ENCODE data around the gene ST6GALNAC4.

ST6GALNAC4 gene

DNA sequence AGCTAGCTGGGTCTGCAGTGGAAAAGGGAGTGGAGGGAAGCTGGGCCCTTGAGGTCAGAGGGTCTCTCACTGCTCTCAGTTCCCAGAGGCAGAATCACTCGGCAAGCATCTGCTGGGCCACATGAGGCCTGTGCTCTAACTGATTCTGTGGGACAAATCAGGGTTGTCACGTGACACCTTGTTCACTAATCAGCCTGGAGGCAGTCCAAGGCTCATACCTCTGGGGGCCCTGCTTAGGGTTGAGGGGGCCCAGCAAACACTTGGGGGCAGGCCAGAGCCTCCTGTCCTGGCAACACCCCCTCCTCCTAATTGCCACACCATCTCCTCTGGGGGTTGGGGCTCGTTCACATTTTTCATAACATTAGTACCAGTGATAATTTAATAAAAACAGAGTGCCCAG is 29.9 kb upstream of the ST6GALNAC4 start:
- DNase-seq: no peak

DNA sequence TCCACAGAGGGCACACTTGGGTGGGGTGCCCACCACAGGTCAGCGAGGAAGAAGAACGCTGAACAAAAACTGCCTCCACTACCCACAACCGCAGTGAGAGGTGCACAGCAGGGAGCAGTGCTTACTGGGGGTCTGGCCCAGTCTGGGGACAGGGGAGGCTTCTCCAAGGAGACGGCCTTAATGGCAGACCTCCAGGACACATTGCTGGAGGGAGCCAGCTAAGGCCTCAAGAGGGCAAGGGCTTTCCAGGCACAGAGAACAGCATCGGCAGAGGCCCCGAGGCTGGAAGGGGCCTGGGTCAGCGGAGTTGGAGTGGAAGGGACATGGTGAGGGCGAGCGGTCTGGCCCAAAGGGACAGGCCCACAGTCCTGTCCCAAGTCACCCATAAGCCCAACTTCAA is 29.1 kb upstream of the ST6GALNAC4 start:
- no peak for DNase-seq

DNA sequence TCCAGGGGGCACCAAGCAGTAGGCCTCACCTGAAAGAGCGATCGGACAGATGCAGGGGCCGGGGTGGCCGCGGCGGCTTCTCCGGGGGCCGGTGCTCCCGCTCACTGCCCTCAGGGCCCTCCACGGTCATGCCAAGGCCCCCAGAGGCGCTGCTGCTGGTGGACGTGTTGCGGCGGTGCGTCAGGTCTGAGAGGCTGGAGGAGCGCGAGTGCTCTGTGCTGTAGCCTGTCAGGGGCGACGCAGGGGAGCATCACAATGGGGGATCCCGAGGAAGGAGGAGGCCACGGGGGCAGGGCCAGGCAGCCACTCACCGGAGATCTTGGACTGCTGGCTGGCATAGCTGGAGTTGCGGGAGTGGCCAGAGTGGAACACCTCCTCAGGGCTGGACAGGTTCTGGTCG is 28.5 kb upstream of the ST6GALNAC4 start:
- no peak for DNase-seq

DNA sequence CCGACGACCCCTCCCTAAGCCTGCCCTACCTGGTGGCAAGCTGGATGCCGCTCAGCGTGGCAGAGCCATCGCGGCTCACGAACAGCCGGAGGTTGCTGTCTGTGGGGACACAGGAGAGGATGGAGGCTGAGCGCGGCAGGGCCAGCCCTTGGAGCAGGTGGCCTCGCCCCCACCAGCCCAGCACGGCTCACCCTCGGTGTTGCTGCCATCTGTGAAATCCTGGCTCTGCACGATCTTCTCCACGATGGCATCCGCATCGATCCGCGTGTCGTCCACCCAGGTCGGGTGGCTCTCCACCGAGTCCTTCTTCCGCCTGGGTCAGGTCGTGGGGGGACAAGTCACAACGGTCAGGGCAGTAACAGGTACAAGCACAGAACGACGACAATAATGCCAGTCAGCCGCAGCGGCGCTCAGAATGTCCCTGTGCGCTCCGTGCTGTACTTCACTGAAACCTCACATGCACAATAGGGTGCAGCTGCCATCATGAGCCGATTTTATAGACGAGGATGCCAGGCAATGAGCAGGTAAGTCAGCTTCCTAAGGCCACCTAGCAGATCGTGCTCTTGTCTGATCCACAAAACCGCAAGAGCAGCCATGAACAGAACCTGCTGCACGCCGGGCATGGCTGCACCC is 27.9 kb upstream of the ST6GALNAC4 start:
- DNase-seq: no peak

DNA sequence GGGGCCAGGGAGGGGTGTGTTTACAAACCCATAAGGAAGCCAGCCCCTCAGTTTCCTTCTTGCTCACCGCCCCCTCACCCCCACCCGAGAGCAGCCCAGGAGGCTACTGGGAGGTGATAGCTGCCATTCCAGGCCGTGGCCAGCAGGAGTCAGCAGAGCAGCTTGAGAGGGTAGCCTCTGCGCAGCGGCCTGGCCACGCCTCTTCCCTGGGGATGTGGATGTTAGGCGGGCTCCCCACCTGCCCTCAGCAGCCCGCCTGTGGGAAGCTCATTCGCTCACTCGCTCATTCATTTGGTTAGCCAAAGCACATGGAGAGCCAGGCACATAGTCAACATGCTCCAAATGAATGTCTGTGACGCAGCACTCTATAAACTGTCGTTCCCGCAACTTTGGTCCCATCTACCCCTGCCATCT is 26.9 kb upstream of the ST6GALNAC4 start:
- DNase-seq: peak; percentile 81 to 95

DNA sequence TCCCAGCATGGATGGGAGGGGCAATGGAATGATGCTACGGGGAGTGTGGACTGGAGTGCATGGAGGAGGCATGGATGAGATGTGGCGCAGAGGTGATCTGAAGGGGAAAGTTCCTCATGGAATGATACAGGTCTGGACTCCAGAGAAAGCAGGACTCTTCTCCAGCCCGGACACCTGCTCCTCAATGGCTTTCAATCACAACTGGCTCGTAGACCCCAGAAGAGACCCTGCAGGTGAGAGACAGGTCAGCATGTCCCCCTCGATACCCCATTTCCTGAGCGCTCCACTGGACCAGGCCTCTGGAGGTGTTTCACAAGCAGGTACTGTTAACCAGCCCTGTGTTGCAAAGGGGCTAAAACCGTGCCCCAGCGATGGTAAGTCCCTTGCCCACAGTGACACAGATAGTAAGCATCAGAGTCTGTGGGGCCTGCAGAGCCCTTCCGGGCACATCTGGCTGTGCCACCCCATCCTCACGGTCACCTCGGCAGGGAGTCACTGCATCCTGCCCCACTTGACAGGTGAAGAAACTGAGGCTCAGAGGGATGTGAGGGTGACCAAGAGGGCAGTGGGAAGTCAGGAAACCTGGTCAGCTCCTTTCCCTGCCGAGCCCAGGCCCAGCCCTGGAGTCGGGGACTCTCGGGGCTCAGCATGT is 26.3 kb upstream of the ST6GALNAC4 start:
- DNase-seq: no peak

DNA sequence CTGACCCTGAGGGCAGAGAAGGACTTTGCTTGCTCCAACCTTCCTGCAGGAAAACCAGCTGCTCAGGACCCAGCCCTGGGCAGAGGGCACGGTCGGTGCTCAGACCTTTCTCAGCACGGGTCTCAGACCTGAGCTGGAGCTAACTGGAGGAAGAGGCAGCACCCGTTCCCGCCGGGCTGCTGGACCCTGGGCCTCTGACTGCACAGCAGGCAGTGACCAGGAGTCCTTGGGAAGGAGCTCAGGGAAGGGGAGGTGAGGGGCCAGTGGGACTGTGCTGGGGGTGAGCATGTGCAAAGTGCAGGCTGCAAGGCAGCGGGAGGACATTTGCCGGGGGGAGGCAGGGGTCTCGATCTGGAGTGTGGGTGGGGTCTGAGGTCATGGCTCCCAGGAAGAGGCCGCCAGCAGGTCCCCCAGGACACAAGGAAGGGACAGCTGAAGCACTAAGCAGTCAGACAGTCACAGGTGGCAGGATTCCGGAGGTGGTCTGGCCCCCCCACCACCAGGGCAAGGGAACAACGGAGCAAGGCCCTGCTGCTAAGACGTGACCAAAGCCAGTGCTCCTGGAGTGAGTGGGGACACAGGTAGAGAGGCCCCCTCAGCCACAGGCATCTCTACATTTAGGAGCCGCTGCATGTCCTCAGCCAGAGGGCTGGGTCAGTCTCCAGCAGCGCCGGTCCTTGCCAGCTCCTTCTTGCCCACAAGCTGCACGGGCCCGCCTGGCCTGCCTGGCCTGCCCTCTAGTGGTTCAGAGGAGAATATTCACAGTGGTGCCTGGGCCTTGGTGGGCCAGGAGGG is 25.6 kb upstream of the ST6GALNAC4 start:
- DNase-seq: peak in 1 of 2 experiments; percentile 50

DNA sequence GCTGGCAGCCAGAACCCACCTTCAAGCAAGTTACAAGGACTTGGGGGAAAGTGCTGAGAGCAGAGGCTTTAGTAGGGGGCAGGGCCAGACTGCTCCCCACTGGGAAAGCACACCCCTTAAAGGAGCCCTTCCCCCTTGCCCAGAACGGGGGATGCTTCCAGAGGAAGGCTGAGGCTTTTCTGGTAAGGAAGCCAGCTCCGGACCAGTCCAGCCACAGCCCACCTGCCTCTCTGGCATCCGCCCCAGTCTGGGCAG is 25.0 kb upstream of the ST6GALNAC4 start:
- DNase-seq: no peak

DNA sequence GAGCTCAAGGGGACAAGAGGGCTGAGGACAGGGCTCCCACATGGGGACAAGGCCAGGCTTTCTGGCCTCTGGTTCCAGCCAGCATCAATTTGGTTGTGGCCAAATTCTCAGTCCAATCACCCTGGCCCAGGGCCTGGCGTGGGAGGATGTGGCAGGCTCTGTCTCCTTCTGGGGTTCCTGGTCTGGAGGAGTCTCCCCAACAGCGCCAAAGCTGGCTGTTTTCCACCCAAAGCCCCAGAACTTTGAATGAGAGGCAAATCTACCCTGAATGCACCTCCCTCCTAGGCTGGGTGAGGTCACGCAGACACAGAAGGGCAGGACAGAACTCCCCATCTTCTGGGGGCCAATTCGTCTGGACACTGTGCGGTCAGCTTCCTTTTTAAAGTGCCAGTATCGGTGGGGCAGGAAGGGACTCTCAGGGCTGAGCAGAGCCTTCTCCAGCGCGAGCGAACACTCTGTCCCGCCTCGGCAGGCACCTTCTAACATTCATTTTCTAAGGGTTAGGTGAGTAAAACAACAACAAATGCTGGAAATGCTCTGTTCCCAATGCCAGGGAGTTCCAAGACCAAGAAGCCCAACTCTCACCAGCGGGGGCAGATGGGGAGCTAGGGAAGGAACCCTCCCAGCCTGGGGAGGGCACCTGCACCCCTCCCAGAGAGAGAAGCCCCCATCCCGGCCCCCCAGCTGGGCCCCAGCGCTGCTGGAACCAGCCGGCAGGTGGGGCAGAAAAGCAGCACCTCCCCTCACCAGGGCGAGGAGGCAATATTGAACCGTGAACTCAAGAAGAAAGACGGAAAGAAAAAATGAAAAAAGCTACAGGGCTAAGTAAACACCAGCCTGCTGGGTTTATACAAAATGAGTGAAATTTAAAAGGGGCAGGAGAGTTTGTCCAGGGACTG is 24.5 kb upstream of the ST6GALNAC4 start:
- no peak for DNase-seq

DNA sequence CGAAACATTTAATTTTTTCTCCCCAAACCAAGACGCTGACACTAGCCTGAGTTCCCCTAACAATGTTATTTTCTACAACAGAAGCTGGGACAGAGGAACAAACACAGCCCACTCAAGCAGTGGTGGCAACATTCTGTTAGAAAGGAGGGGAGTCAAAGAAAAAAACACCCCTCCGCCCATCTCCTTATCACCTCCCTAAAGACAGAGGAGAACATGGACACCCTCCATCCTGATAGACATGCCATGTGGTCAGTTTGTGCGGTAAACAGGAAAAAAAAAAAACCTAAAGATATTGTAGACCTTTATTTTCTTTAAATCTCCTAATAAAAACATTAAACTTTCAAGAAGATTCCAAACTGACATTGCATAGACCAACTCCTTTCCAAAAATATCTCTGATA is 23.8 kb upstream of the ST6GALNAC4 start:
- DNase-seq: no peak

DNA sequence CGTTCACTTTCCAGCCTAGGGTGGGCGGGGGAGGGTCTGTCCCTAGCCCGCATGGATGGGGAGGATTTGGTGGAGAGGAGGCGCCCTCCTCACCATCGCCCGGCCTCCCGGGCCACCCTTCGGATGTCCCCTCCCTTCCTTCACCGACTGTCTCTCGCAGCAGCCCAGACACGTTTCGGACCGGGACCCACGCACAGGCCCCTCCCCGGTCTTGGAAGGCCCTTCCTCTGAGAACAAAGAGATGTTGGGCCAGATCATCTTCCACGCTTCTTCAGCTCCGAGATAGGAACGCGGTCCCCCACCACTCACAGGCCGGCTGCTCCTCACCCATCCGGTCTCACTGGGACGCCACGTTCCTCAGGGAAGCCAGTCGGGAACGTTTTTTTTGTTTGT is 21.5 kb upstream of the ST6GALNAC4 start:
- no peak for DNase-seq

DNA sequence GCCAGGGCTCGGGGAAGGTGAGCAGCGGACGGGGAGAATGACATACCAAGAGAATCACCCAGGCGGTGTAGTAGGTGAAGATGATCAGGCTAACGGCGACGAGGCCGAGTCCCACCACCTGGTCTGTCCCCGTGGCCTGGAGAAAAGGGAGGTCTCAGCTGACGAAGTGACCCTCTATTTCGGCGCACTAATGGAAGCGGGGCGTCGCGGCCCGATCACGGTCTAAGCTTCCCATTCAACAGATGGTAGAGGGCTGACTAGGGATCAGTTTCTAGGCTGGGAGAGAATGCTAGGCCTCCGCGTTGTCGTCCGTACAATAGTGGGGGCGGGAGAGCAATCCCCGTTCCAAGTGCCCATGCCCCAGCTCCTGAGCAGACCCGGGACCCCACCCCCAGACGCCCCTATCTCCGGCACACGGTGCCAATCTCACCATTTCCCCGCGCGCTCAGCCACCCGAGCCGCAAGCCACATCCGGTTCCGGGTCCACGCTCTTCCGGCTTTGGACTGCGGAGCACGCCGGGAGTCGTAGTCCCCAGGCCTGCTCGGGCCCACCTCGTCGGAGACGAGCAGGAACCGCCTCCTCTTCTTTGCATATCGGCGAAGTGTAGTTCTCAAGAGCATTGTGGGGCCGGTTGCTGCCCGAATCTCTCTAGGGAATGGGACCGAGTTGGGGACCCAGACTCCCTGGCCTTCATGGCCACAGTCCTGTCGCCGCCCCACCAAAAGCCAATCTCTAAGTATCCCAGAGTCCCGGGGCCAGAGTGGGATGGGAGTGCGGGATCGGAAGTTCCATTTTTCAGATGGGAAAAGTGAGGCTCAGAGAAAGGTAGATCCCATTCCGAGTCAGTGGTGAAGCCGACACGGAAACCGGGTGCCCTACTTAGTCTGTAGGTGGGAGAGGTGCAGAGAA is 20.8 kb upstream of the ST6GALNAC4 start, which contains the start of gene DPM2:
Gene DPM2, minus strand, starts transcription at position 467 of the 910 bp plus-strand sequence. Its CDS starts 34 bp downstream, at position 433.
- DNase-seq: peak; percentile 60 to 90

DNA sequence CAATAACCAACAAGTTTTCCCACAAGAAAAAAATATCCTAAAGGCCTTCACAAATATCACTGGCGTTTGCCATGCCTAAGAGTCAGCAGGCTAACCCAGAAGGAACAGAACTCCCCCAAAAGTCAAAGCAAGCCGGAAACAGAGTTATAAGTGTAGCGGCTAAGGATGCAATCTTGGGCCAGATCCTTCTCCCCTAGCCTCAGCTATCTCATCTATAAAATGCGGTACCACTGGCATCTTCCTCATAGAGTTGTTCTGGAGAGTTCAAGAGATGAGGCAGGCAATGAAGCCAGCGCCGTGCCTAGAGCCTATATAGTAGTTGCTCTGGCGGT is 20.2 kb upstream of the ST6GALNAC4 start:
- DNase-seq: no peak

DNA sequence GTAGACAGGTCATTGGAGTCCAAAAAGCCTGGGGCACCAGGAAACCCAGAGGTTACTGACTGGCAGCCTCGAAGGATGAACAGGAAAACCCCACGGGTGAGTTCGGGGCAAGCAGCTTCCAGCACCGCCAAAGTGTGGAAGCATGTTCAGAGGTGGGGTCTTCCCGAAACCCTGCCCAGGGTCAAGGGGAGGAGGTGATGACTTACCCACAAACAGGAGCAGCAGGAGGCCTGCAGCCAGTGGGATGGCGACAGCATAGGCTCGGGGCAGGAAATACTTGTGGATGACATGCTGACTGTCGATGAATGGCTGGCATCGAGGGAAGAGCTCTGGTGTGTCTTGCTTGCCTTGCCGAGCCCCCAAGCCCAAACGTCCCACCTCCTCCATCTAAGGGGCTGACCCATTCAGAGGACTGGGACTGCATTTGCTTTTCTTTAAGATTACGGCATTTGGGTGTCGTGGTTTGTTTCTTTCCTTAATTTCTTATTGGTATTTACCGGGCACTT is 19.6 kb upstream of the ST6GALNAC4 start:
- no peak for DNase-seq

DNA sequence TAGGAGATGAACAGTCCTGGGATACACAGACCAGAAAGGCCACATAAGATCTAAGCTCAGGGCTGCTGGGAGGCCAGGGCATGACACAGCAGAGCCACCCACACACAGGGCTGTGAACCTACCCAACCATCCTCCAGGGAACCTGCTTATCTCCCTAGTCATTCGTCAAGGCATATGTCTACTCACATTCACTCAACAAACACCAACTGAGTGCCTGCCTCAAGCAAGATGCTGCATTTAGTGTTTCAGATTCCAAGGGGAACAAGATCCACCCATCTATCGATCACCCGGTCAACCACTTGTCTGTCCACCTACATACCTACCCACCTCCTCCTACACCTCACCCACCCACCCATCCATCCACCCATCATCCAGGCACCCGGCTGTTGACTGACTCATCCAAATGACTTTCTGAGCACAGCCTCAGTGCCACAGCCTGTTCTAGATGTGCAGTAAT is 19.0 kb upstream of the ST6GALNAC4 start:
- no peak for DNase-seq

DNA sequence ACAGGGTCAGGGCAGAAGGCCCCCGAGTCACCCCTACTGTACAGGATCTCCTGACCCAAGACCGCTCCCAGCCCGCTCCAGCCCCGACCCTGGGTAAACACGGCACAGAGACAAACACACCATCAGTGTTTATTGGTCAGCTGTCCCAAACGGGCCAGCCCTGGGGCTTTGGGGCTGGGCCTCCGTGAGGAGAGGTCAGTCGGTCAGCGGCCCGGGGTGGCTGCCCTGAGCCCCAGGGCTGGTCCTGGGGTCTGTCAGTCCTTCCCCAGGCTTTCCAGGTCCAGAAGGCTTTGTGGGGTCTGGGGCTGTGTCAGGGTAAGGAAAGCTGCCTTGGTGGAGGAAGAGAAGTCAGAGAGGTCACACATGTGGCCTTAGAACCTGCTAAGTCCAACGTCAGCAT is 18.1 kb upstream of the ST6GALNAC4 start:
- DNase-seq: no peak

DNA sequence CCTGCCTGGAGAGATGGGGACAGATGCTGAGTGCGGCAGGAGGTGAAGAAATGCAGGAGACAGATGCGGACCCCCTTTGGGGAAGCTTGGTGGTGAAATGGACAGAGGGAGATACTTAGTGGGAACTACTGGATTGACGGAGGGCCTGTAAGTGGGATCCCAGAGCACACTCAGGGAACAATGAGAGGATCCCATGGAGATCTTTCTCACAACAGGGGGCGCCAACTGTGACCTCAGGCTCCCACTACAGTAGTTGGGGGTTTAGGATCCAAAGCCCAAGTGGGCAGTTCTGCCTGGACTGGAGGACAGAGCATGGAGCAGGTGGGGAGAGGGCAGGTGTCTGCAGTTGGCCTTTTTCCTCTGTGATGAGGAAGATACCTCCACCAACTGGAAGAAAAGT is 17.4 kb upstream of the ST6GALNAC4 start:
- no peak for DNase-seq

DNA sequence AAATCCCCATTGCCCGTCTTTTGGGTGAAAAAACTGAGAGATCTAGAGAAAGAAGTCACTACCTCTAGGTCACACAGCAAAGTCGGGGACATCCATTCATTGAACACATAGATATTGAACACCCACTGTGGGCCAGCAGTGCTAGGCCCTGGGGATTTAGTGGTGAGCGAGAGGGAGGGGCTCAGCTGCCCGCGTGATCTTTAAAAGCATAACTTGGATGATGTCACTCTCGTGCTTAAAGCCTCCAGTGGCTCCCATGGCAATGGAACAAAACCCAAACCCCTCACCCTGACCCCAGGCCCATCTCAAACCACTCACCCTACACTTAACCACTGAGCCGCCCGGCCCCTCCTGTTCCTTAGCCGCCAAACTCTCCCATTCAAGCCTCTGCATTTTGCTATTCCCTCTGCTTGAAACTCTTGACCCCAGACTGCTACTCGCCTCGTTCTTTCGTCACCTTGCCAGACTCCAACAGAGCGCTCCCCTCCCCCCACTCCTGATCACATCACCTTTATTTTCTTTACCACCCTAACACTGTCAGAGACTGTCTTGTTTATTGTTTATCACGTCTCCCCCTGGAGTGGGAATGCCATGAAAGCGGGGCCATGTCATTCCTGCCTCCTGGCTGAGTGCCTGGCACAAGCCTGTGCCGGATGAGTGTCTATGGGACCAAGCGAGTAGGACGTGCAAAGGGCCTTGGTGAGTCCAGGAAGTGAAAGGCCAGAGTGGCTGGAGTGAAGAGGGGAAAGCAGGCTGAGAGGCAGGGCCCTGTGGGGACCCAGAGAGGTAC is 14.4 kb upstream of the ST6GALNAC4 start:
- peak; percentile 20 to 26 for DNase-seq

DNA sequence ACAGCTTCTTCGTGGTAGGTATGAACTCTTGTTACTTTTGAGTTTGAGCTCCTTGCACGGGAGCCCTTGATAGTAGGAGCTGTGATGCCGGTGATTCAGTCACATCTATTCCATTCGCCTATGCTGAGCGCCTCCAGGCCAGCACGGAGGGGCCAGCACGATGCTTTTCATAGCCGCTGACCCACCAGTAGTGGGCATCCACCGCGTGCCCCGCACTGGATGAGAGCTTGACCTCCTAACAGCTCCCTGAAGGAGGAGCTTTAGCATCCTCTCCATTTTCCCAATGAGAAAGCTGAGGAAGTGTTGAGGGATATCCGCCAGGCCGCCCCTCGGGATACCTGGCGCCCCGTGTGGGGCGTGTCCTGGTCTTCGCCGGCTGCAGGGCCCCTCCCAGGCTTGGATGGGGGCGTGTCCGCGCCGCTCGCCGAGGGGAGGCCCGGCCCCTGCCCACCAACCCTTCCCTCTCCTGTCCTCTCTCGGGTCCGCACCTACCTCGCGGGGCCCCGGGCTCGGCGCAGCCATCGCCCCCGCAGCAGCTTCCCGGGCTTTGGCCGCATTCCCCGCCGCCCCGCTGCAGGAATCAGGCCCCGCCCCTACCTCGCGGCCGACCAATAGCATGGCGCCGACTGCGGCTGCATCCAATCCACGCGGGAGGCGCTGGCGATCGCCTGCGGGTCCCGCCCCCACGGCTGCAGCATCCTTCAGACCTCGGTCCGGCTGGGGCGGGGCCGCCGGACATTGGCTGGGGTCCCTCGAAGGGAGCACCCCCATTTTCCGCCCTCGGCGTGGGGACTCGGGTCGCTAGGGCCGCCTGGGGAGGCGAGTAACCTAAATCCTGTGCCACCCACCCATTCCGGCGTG is 13.6 kb upstream of the ST6GALNAC4 start, which contains the start of gene PIP5KL1:
Gene PIP5KL1, minus strand, starts transcription at position 547 of the 861 bp plus-strand sequence. Its CDS starts 25 bp downstream, at position 522.
- DNase-seq: peak; percentile 20 to 80

DNA sequence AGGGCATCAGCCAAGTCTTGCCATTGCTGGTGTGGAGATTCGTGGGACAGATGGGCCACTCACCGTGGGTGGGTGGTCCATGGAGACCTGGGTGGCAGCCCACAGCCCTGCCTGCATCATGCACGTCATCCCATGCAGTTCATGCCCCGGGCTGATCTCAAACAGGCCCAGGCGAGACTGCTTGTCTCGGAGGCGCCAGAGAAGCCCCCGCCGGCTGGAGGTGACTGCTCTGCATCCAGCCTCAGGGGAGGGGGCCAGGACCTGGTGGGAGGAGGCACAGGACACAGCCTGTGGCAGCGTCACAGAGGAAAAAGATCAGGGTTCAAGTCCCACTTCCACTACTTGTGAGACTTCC is 12.8 kb upstream of the ST6GALNAC4 start:
- DNase-seq: no peak

Data from NCI-H526 (cell line).